SHP77 treated with DMSO at 0.1 percent for 48 hours (cell line): ENCODE results near the gene PACSIN3.
A peak's percentile ranks its signal among the peaks of the same experiment; 100 is the strongest.

Experiments used
- DNase-seq: peaks from one replicate; lab custom pipeline; 2025; lab: John Stamatoyannopoulos, UW

Gene PACSIN3

DNA sequence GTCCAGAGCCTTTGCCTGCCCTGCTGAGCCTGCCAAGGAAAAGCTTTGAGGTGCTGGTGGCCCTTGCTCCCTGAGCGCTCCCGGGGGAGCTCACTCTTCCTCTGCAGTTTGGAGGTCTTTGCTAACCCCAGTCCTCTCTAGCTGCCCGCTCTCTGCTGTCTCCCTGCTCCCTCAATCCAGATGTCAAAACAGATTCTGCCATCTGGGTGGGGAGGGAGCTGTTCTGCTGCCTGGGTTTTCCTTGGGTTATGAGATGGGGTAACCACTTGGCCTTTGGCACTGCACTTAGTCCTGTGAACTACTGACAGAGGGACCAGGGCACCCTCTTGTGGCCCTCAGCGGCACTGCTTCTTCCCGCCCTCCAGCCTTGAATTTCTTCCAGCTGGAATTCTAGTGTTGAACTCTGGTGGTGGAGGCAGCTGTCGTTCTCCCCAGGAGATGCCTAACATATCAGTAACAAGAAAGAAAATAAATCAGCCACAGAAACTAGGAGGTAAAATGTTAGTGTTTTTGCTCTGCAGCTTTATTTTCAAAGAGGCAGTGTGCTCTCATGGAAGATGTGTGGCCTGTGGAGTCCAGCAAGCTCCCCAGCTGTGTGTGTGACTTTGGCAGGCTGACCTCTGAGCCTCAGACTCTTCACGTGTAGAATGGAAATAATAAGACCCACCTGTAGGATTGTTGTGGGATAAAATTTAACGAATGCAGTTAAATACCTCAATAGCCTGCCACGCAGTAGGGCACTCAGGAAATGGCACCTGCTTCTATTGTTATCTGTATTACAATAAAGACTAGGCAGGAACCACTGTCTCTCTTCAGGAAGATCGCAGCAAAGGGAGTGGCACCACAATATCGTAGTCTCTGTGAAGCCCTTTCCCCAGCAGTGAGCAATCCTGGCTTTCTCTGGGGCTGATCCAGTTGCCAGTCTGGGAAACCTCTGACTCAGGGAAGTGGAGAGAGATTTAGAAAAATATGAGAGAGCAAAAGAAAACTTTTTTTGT, 33.0 kb downstream of the PACSIN3 start:
- DNase-seq, result peak; percentile 79

DNA sequence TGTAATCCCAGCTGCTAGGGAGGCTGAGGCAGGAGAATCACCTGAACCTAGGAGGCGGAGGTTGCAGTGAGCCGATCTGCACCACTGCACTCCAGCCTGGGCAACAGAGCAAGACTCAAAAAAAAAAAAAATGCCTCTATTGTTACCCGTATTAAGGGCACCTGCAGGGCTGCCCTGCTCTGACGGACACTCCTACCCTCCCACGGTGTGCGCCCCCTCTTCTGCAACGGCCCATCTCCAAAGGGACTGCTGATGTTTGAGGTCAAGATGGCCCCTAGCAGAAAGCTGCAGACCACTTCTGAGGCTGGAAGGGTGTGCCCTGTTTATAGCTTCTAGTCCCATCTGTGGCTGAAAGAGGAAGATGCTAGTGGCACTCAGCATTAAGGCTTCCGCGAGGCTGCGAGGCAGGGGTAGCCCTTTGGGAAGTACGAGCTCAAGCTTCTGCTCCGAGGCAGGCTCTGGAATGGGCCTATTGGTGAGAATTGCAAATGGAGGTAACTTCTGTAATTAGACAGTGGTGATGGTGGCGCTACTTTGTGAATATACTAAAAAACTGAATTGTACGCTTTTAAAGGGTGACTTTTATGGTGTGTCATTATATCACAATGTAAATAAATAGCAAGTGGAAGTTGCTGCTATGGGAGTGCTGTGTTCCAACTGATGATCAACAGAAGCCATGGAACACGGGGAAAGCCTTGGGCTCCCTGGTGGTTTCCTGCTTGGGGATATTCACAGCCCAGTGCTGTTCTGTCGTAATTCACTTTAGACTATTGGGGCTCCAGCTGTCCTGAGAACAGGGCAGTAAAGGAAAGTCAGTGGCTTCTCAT, 33.9 kb downstream of the PACSIN3 start:
- DNase-seq, result no peak

GRCh38 chr11:47149782-47150181, 36.5 kb downstream of the PACSIN3 start:
- DNase-seq, result no peak

DNA sequence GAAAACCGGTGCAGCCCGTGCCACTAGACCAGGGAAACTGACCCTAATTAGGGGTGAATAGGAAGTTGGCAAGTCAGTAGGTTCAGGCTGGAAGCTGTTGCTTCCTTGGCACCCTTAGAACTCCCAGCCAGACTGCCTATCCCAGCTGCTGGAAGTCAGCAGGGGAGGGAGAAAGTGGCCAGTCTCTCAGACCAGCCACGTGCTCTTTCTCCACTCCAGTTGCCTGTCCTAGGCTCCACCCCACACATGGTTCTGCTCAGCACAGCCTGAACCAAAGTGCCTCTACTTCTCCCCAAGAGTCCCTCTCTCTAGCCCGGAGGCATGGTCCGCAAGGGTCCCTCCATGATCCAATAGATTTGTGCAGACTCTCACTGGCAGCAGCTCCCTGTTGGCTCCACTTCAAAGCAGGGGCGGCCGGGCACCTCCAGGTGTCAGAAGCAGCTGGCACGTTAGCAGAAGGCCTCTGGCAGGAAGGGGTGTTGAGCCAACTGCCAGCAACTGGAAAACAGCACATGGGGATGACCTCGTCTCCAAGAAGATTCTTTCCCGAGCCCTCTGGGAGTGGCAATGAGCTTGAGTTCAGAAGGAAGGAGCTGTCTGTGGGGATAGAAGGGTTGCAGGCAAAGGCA, 37.2 kb downstream of the PACSIN3 start:
- DNase-seq, result peak; percentile 93

DNA sequence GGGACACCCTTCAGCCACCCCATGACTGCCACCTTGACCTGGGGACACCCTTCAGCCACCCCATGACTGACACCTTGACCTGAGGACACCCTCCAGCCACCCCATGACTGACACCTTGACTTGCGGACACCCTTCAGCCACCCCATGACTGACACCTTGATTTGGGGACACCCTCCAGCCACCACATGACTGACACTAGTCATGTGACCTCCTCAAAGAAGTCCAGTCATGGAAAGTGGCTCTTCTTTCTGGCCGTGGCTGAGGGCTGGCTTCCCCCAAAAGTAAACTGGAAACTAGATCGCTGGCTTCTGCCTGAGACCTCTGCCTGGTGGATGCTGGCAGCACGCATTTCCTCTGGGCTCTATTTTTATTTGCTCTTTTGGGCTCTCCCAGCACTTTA, 38.0 kb downstream of the PACSIN3 start:
- DNase-seq, result no peak

DNA sequence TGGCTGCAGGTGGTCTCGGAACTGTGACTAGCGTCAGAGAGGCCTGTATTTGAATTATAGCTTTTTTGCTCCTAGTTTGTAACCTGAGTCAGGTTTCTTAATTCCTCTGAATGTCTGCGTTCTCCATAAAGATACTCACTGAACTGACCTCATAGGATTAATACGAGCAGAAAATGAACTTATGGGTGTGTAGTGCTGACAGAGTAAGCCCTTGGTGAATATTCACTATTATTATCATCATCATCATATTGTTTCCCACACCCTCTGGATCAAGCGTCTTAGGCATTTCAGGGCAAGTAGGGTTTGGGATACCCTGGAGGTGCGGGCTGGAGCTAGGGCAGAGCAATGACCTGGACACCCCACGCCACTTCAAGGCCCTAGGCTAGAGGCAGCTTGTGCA, 38.6 kb downstream of the PACSIN3 start:
- DNase-seq, result no peak

GRCh38 chr11:47147250-47147649, 39.0 kb downstream of the PACSIN3 start:
- peak; percentile 36 for DNase-seq

- DNase-seq, result no peak
Measured at GRCh38 chr11:47144541-47144940, 41.7 kb downstream of the PACSIN3 start.

- DNase-seq, result peak; percentile 46
Measured at GRCh38 chr11:47143322-47143721, 42.9 kb downstream of the PACSIN3 start.

- no peak for DNase-seq
Measured at GRCh38 chr11:47139878-47140277, 46.4 kb downstream of the PACSIN3 start.

DNA sequence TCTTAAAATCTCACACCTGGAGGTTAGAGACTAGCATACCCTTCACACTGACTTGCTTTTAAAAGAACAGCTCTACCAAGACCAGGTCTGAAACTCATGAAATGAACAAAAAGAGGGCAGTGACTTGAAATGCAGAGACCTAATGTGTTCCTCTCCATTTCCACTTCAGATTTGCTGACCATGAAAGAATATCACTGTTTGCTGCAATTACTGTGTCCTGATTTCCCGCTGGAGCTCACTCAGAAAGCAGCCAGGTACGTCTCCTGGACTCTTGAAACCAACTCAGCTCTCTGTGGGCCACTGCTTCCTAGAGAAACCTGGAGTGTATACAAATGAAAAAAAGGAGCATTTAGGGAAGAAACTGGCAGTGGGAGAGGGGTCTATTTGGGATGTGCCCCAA, 48.8 kb downstream of the PACSIN3 start:
- no peak for DNase-seq

GRCh38 chr11:47136921-47137320, 49.3 kb downstream of the PACSIN3 start:
- no peak for DNase-seq

GRCh38 chr11:47136327-47136726, 49.9 kb downstream of the PACSIN3 start:
- DNase-seq, result no peak

DNA sequence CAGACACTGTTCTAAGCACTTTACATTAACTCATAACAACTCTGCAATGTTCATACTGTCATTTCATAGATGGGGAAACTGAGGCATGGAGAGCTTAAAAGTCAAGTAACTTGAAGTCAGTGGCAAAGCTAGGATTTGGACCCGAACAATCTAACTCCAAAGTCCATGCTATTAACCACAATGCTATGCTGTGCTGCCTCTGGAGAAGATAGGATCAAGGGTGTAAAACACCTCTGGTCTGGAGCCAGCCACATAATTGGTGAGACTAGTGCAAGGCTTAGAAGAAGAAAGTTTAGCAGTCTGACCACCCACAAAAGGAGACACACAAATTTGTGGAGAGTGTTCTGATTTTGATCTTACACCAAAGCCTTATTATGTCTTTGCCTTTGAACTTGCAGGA, 53.3 kb downstream of the PACSIN3 start:
- no peak for DNase-seq

- DNase-seq, result no peak
Measured at GRCh38 chr11:47132490-47132889, 53.7 kb downstream of the PACSIN3 start.

GRCh38 chr11:47131136-47131535, 55.1 kb downstream of the PACSIN3 start:
- DNase-seq, result no peak

GRCh38 chr11:47130543-47130942, 55.7 kb downstream of the PACSIN3 start:
- DNase-seq, result peak; percentile 81
